HG03571 (cell line): ENCODE data around the gene DCLK1.

Experiments
- ATAC-seq: cut with Tn5 transposase; IDR thresholded peaks from one replicate; pipeline ENCODE4 v1.9.1; 2021; ENCODE audit not compliant: unreplicated experiment

The DCLK1 gene

DNA sequence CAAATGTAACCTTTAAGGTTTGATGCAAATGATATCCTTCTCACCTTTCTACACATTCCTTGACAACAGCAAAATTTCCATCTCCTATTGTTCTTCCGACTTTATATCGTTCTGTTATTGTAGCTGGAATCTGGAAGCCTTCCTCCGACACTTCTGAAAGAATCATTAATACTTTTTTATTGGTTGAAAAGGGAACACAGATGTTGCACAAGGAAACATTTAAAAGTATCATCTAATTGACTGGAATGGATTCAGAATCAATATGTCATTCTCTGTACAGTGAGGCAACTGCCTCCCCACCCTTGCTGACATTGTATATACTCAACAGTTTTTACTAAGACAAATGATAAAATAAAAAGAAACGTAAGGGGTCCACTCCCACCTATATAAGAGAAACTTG, 295.2 kb downstream of the DCLK1 start:
- no peak for ATAC-seq

- no peak for ATAC-seq
Measured at GRCh38 chr13:35833608-35834275, 297.4 kb downstream of the DCLK1 start.

DNA sequence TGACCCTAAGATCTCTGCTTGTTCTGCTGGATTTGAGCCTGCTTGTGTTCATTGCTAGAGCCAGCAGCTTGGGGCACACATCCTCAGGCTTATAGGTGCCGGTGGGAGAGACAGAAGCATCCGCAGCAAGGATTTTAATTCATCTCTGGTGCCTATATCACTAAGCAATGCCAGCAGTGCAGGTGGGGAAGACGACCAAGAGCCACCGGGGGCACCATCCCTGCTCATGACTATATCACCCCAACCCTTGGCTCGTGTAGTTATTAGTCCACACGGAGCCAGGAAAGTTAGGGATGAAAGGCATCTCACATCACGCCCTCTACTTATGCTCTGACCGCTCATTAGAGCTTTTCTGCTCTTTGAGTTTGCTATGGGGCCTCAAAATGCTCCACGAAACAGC, 298.2 kb downstream of the DCLK1 start:
- ATAC-seq, result no peak

DNA sequence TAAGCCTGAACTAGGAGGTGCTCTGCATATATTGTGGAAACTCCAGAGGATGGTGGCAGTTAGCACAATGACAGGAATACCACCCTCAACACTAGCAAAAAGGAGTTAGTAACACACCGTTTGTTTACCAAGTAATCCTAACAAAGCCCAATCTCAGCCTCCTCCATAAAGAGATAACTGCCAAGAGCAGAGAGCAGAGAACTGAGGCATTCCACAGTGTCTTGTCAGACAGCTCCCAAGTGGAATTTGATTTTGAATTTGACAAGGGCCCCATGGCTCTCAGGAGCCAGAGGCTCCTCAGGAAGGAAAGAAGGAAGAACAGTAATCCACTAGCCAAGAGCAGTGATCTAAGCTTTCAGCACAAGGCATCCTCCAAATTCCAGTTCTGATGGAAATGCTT, 298.6 kb downstream of the DCLK1 start:
- no peak for ATAC-seq

GRCh38 chr13:35830850-35831450, 300.2 kb downstream of the DCLK1 start:
- ATAC-seq, result no peak

DNA sequence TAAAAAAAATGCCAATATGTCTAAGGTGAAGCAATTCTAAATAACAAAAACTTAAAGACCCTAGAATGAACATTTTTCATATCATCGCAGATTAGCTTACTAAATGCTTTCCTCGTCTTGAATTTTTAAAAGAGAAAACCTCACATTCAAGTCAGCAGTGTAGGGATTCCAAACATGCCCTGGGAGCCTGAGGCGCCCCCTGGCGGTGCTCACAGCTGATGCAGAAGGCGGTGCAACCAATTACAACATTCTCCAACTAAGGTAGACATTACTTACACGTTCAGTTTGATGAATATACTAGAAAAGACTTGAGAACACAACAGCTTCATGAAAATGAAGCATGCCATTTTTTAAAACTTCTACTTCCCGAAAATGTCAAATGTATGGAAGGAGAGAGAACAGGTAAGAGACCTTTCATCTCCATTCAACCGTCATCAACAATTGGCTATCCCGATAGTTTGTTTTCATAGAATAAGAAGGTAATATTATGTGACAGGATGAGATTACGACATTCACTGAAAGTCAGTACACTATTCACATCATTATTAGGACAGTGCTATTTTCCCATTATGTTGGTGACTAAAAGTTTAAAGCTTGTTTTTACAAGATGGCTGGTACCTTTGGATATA, 304.4 kb downstream of the DCLK1 start:
- no peak for ATAC-seq

- no peak for ATAC-seq
Measured at GRCh38 chr13:35824825-35825224, 306.4 kb downstream of the DCLK1 start.

- no peak for ATAC-seq
Measured at GRCh38 chr13:35824395-35824794, 306.8 kb downstream of the DCLK1 start.

- ATAC-seq, result no peak
Measured at GRCh38 chr13:35822666-35823065, 308.5 kb downstream of the DCLK1 start.

DNA sequence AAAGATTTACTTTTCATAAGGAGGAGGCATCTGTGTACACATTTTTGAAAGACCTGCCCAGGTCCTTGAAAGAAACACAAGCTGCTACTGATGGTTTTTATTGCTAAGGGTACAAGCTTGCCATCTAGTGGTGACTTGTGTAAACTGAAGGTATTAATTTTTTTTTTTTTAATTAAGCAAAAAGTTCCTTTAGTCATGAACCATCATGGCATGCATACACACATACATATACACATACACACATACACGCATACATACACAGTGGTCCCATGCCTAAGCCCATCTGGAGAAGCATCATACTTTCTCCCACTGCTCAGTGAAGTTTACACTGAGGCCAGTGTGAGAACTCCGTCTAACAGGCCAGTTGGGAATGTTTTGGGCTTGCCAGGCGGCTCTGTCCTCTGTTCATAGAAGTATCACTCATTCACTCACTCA, 312.5 kb downstream of the DCLK1 start:
- ATAC-seq, result no peak

DNA sequence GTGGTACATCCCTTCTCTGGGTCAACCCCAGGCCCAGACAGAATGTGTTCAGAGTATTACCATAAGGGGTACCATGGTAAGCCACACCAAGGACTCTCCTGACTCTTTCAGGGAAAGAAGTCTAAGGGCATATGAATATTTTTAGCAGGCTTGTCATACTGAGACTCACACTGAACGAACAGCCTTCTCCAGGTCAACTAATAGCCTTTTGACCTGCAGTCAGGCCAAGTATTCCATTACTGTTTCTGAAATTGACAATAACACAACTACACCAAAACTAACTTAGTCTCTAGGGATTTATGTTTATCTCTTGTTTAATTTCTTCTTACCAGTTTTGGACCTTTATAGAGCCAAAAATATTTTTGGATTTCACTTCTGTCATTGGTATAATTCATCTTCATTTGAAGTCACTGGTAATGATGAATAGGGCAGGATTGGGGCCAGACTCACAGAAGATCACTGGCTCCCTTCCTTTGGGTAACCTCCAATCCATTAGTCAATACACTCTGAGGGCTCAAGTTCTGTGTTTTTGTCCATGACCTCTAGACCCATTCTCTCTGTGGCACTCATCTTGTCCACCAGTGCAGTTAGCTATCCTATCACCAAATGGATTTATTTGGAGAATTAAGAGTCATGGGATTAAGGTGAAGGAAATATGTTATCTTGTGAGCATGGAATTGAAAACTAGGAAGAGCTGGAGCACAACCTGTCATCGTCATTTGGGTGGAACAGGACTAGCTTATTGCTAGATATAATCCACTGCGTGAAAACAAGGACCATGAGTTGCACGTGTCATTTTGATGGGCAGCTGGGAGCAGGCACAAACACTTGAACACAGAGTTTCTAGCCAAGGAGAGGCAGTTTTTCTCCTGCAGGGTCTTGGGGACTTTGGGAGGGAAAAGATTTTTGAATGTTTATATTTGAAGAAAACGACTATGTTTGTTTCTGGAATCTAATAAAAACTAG, 313.3 kb downstream of the DCLK1 start:
- no peak for ATAC-seq

DNA sequence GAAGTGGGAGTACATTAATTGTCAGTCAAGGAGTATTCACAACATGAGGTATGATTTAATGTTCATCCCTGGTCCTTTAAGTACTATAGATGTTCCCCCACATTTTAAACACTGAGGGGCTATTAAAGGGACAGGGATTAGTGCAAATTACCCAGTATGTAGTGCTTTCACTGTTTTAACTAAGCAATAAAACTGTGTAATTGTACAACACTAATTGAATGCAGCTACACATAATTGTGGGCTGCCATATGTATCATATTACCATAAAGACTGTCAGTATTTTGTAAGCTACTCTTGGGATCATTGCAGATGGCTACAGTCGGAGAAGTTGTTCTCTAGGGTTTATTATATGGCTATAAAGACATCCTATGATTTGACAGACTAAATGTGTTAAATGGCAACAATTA, 316.6 kb downstream of the DCLK1 start:
- ATAC-seq, result no peak

GRCh38 chr13:35812736-35813135, 318.4 kb downstream of the DCLK1 start:
- no peak for ATAC-seq

GRCh38 chr13:35810321-35810720, 320.9 kb downstream of the DCLK1 start:
- no peak for ATAC-seq

DNA sequence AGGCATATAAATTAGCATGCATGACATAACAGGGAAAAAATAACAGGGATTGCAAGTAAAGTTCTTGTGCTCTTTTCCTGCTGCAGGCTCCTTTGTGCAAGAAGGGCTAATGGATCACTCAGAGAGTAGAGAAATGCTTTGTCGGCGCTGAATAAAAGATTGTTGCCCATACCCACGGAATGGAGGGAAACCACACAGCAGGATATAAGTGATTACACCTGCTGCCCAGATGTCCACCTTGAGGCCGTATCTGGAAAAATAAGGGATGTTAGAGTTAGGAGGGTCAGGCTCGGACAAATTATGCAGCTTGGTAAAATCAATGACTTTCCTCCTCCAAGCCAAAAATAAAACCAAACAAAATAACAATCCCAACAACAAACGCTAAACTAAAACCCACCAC, 322.3 kb downstream of the DCLK1 start:
- no peak for ATAC-seq

GRCh38 chr13:35804901-35805300, 326.3 kb downstream of the DCLK1 start:
- ATAC-seq, result no peak

- ATAC-seq, result no peak
Measured at GRCh38 chr13:35797991-35798390, 333.2 kb downstream of the DCLK1 start.

DNA sequence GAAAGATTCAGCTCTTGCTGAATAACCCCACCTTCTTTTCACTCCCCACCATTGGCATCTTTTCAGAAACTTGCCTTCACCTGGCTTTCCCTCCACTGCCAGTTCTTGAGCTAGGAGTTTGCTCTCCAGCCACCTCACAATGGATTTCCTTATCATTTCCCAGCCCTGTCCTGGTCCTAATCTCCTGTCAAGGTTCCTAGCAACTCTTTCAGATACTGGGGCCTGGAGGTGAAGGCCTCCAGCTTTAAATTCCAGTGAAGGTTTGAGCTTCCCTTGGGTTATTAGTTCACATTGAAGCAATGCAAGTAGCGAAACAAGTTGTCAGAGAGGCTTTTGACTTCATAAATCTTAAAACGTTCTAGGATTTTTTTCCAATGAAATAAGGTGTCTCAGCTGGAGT, 333.9 kb downstream of the DCLK1 start:
- no peak for ATAC-seq

- ATAC-seq, result no peak
Measured at GRCh38 chr13:35796623-35797022, 334.6 kb downstream of the DCLK1 start.

DNA sequence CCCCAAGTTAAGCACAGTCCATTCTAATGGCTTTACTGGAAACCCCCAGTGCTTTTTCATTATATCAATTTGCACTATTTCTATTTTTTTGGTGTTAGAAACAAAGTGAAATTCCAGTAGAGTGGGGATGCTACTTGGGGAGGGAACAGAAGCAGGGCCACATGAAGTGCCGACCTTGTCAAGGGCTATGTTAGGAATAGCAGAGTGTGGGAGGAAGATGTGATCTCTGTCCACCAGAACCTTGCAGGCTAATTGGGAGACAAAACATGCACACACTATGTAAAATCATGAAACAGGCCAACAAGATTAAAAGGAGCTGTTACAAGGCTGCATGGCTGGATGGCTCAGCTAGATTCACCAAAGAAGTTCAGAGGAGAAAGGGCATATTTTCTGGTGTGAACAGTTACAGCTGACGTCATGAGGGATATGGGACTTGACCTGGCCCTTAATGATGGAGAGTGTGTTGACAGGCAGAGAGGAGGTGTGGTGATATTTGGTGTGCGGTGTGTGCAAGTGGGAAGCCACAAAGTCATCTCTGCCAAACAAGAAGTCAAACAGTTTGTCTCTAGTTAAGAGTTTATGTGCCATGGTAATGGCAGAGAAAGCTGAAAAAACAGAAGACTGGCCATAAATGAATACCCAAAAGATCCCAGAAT, 336.3 kb downstream of the DCLK1 start:
- ATAC-seq, result no peak

DNA sequence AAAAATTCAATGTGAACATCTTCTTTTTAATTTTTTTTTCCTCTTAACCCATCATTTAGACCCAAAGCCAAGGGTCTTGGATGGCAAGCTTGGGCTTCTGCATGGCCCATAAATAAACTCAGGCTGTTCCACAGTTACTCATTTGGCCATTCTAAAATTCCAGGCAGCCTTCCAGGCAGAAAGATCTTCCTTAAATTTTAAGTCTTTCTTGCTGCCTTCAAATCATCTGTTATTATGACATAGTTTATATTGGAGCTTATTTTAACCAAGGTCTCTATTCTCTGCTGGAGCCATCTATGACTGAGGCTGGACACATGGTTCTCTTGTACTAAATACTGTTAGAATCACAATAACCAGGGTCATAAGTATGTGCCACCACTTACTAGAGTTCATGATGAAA, 337.4 kb downstream of the DCLK1 start:
- no peak for ATAC-seq
